SK-N-SH (cell line): Measurements from ENCODE around the gene FMN1. TPM values are rescaled to one million over a fixed set of nuclear protein-coding genes. Genes with fewer than 3 reads are reported as not detected.

Experiments
- CTCF ChIA-PET: fragments of 300-600, 350-600 bp; formaldehyde crosslinking; extraction: SDS; loops from one replicate; lab custom pipeline; 2021; lab: Yijun Ruan, JAX
- POLR2A ChIA-PET: fragments of 350-600 bp; sonication (Branson Sonifier 250); formaldehyde crosslinking; extraction: SDS; loops from one replicate; lab custom pipeline; 2020; ENCODE audit warnings: antibody characterized with exemption, inconsistent platforms; lab: Yijun Ruan, JAX
- DNase-seq: peaks from one replicate; pipeline ENCODE4 v3.0.0; 2012
- H2AFZ ChIP-seq: fragments of 200-600 bp; sonication (generic); 2 replicates; pipeline ENCODE4 v1.8.1; 2016; ENCODE audit warnings: antibody characterized with exemption, mild to moderate bottlenecking, low read depth
- H3F3A ChIP-seq: fragments of 200-600 bp; sonication (generic); replicated peaks from 2 replicates; pipeline ENCODE3; 2016; ENCODE audit warnings: antibody characterized with exemption, mild to moderate bottlenecking; ENCODE audit not compliant: insufficient read depth
- H3K27ac ChIP-seq, 2 experiments: fragments of 200-500 bp in 1 of 2; fragments of 200-600 bp in 1 of 2; sonication (Bioruptor generic) in 1 of 2; sonication (generic), shearing (Covaris generic) in 1 of 2; 2 replicates each; pipeline versions ENCODE4 v1.5.1 to v1.6.1; 2014 to 2016; ENCODE audit warnings: low read depth in 2 of 2, inconsistent platforms in 1 of 2, low read length in 1 of 2, mild to moderate bottlenecking in 1 of 2, mixed read lengths in 1 of 2
- H3K27me3 ChIP-seq: fragments of 200-600 bp; sonication (generic), shearing (Covaris generic); 2 replicates; pipeline ENCODE4 v1.6.1; 2016; ENCODE audit warnings: mixed run types; ENCODE audit not compliant: insufficient read depth
- H3K36me3 ChIP-seq, 2 experiments: fragments of 200-500 bp in 1 of 2; fragments of 200-600 bp in 1 of 2; sonication (Bioruptor generic) in 1 of 2; sonication (generic) in 1 of 2; replicated peaks in 1 of 2; 2 replicates each; pipeline versions ENCODE3 to v1.5.1; 2014 to 2016; ENCODE audit warnings: low read length in 1 of 2, mild to moderate bottlenecking in 1 of 2; ENCODE audit not compliant: insufficient read depth in 2 of 2, control insufficient read depth in 1 of 2
- H3K4me1 ChIP-seq, 2 experiments: fragments of 200-500 bp in 1 of 2; fragments of 200-600 bp in 1 of 2; sonication (Bioruptor generic) in 1 of 2; sonication (generic), shearing (Covaris generic) in 1 of 2; 2 replicates each; pipeline versions ENCODE4 v1.5.1 to v1.6.1; 2014 to 2016; ENCODE audit warnings: low read depth in 1 of 2, low read length in 1 of 2, mixed run types in 1 of 2; ENCODE audit not compliant: insufficient read depth in 2 of 2, control insufficient read depth in 1 of 2
- H3K4me2 ChIP-seq: fragments of 200-600 bp; sonication (generic), shearing (Covaris generic); 2 replicates; pipeline ENCODE4 v1.6.1; 2017; ENCODE audit warnings: mixed run types
- H3K4me3 ChIP-seq, 2 experiments: fragments of 200-500 bp in 1 of 2; fragments of 200-600 bp in 1 of 2; sonication (Bioruptor generic) in 1 of 2; sonication (generic), shearing (Covaris generic) in 1 of 2; 2 replicates each; pipeline versions ENCODE4 v1.5.1 to v1.8.1; 2014 to 2016; ENCODE audit warnings: low read depth in 2 of 2, inconsistent platforms in 1 of 2, low read length in 1 of 2, mild to moderate bottlenecking in 1 of 2, mixed read lengths in 1 of 2, moderate library complexity in 1 of 2
- H3K79me2 ChIP-seq: fragments of 200-600 bp; sonication (generic); 2 replicates; pipeline ENCODE4 v1.8.1; 2017; ENCODE audit warnings: mild to moderate bottlenecking; ENCODE audit not compliant: insufficient read depth
- H3K9ac ChIP-seq: fragments of 200-600 bp; sonication (generic); 2 replicates; pipeline ENCODE4 v1.6.1; 2017; ENCODE audit warnings: mixed run types
- H3K9me2 ChIP-seq: fragments of 200-600 bp; sonication (generic); 2 replicates; pipeline ENCODE4 v1.6.1; 2017; ENCODE audit warnings: mixed run types
- H3K9me3 ChIP-seq: fragments of 200-600 bp; sonication (generic); 2 replicates; pipeline ENCODE4 v1.6.1; 2017; ENCODE audit warnings: mixed run types, mild to moderate bottlenecking, moderate library complexity
- H4K20me1 ChIP-seq: fragments of 200-600 bp; sonication (generic); 2 replicates; pipeline ENCODE4 v1.6.1; 2017; ENCODE audit warnings: mild to moderate bottlenecking, mixed run types; ENCODE audit not compliant: insufficient read depth
- ELF1 ChIP-seq: IDR thresholded peaks from 2 replicates; pipeline ENCODE4 v1.4.0; 2012
- EZH2phosphoT487 ChIP-seq: fragments of 200-600 bp; sonication (generic); IDR thresholded peaks from 2 replicates; pipeline ENCODE4 v1.6.1; 2017; ENCODE audit warnings: low read depth, mixed run types, mild to moderate bottlenecking, antibody characterized with exemption, moderate library complexity, borderline replicate concordance
- FOSL2 ChIP-seq: IDR thresholded peaks from 2 replicates; pipeline ENCODE4 v1.4.0; 2012; ENCODE audit warnings: low read depth, mild to moderate bottlenecking, moderate library complexity, borderline replicate concordance
- GABPA ChIP-seq: IDR thresholded peaks from 2 replicates; pipeline ENCODE4 v1.4.0; 2012; ENCODE audit warnings: low read depth, mild to moderate bottlenecking
- MXI1 ChIP-seq: IDR thresholded peaks from 2 replicates; pipeline ENCODE4 v1.6.1; 2012; ENCODE audit warnings: mild to moderate bottlenecking, low read depth, low read length, improper control_type of control experiment
- NRF1 ChIP-seq: IDR thresholded peaks from 2 replicates; pipeline ENCODE4 v1.6.1; 2012; ENCODE audit warnings: low read depth, mild to moderate bottlenecking, low read length
- PBX3 ChIP-seq: IDR thresholded peaks from 2 replicates; pipeline ENCODE4; 2012
- POLR2AphosphoS5 ChIP-seq: IDR thresholded peaks from 2 replicates; pipeline ENCODE4 v1.6.1; 2012; ENCODE audit warnings: low read depth, low read length
- TAF1 ChIP-seq: IDR thresholded peaks from 2 replicates; pipeline ENCODE4 v1.6.1; 2012; ENCODE audit warnings: low read depth, mild to moderate bottlenecking, low read length, moderate library complexity, borderline replicate concordance
- TCF12 ChIP-seq: IDR thresholded peaks from 2 replicates; pipeline ENCODE4 v1.4.0; 2012
- ZBTB33 ChIP-seq: IDR thresholded peaks from 2 replicates; pipeline ENCODE4 v1.4.0; 2012; ENCODE audit warnings: low read depth, borderline replicate concordance
- WGBS: methylation state at CpG from one replicate; pipeline ENCODE4 v1.1.6; 2017; ENCODE audit warnings: low lambda C conversion rate; 5-methylcytosine and 5-hydroxymethylcytosine counted together
- polyA plus RNA-seq, 3 experiments: library from polyadenylated mRNA; depleted of rRNA; stranded (reverse); fragments of >200 nt; gene quantifications; 2 replicates each; pipeline ENCODE4 v1.2.3, GENCODE V29; 2012

The FMN1 gene
- polyA plus RNA-seq, 1 of the 3 experiments (the other 2 are of a cell fraction) = 9.1 TPM

- TF ChIP-seq ZBTB33 (no peak), POLR2AphosphoS5 (no peak), ELF1 (no peak)
Measured at GRCh38 chr15:33149919-33150318, 44.6 kb downstream of the FMN1 start (continued).

GRCh38 chr15:33148129-33148751 lies 46.3 kb downstream of the FMN1 start:
- WGBS = 52% methylated on average over 8 of the region's 8 CpGs
- TF ChIP-seq TCF12 = no peak; the same call in 1 of the 2 replicates
- TF ChIP-seq FOSL2 = no peak
- peak; percentile 85 for TF ChIP-seq POLR2AphosphoS5
- peak; percentile 72 for TF ChIP-seq GABPA
- TF ChIP-seq NRF1 = no peak
- peak; percentile 25; the same call in 1 of the 2 replicates for TF ChIP-seq PBX3
- peak; percentile 36; the same call in 1 of the 2 replicates for TF ChIP-seq TAF1
- CTCF ChIA-PET = interaction anchor here (0.6 to 2.4 kb wide), 3 partner anchors 9 to 104 kb away, joined by 3 to 8 read pairs (median 3); no protein-coding TSS in a partner anchor

GRCh38 chr15:33146051-33146450 lies 48.5 kb downstream of the FMN1 start:
- peaks cover 0 to 25% of the 10 kb centered on the region in 2 experiments for H3K36me3 ChIP-seq
- H3K79me2 ChIP-seq = peaks cover 100% of the 10 kb centered on the region
- H3K9me2 ChIP-seq = no peaks in the 10 kb centered on the region
- POLR2A ChIA-PET = no interaction called here
- H3K27ac ChIP-seq = peak overlapping the region; percentile 36 to 99; a peak in 2 of 4 replicates
- H3K9me3 ChIP-seq = no peaks in the 10 kb centered on the region
- H3K4me1 ChIP-seq = peaks cover 0 to 25% of the 10 kb centered on the region in 2 experiments; a peak in 2 of 4 replicates
- H3F3A ChIP-seq = peaks cover 14% of the 10 kb centered on the region
- 87% methylated on average over 7 of the region's 7 CpGs for WGBS
- H3K4me2 ChIP-seq = peak overlapping the region; percentile 58; the same call in 1 of the 2 replicates
- no peak for DNase-seq
- H3K27me3 ChIP-seq = no peaks in the 10 kb centered on the region
- CTCF ChIA-PET = interaction anchor here (0.7 to 1.4 kb wide), 4 partner anchors 58 to 555 kb away, joined by 3 to 5 read pairs (median 4); no protein-coding TSS in a partner anchor
- TF ChIP-seq ELF1 (no peak), EZH2phosphoT487 (no peak), MXI1 (no peak)
- no peak overlapping the region for H2AFZ ChIP-seq
- H3K9ac ChIP-seq = 0 out of 2 replicates have a peak overlapping the region, but pooled peaks have one; percentile 5
- H4K20me1 ChIP-seq = peaks cover 18% of the 10 kb centered on the region; the same call in 1 of the 2 replicates
- H3K4me3 ChIP-seq = no peak overlapping the region

More at GRCh38 chr15:33148129-33148751, 46.3 kb downstream of the FMN1 start:
- H4K20me1 ChIP-seq = peaks cover 3% of the 10 kb centered on the region; the same call in 1 of the 2 replicates
- peaks cover 0 to 29% of the 10 kb centered on the region in 2 experiments for H3K36me3 ChIP-seq
- POLR2A ChIA-PET = no interaction called here
- peaks cover 100% of the 10 kb centered on the region for H3K79me2 ChIP-seq
- peak overlapping the region; percentile 51 to 64 for H3K4me3 ChIP-seq
- peaks cover 0 to 27% of the 10 kb centered on the region in 2 experiments; a peak in 2 of 4 replicates for H3K4me1 ChIP-seq
- no peaks in the 10 kb centered on the region for H3K27me3 ChIP-seq
- peaks cover 14% of the 10 kb centered on the region for H3F3A ChIP-seq
- no peak for DNase-seq
- no peaks in the 10 kb centered on the region for H3K9me2 ChIP-seq
- H3K9me3 ChIP-seq = no peaks in the 10 kb centered on the region
- H3K9ac ChIP-seq = peak overlapping the region; percentile 88
- H3K4me2 ChIP-seq = peak overlapping the region; percentile 74
- no peak overlapping the region for H2AFZ ChIP-seq
- H3K27ac ChIP-seq = peak overlapping the region; percentile 62 to 99
